ENCODE results near the gene RTP4. TPM values are rescaled to one million over a fixed set of nuclear protein-coding genes. Genes with fewer than 3 reads are reported as not detected.

Gene RTP4, protein sequence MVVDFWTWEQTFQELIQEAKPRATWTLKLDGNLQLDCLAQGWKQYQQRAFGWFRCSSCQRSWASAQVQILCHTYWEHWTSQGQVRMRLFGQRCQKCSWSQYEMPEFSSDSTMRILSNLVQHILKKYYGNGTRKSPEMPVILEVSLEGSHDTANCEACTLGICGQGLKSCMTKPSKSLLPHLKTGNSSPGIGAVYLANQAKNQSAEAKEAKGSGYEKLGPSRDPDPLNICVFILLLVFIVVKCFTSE
- total RNA-seq = 0.22 TPM in 1 of 2 replicates, not detected in the other
- 0.08 and 0.12 TPM in 2 replicates for polyA plus RNA-seq
- polyA plus RNA-seq (2011; cell fraction: cytosol; rRNA removed) = 0.10 and 0.16 TPM in 2 replicates
- 0.14 and 0.18 TPM in 2 replicates for polyA plus RNA-seq (2011; cell fraction: nucleus; rRNA removed)
- 0.22 TPM in 1 of 2 replicates, not detected in the other for polyA plus RNA-seq (2012)
- polyA minus RNA-seq = 0.39 TPM in 1 of 2 replicates, not detected in the other
- polyA minus RNA-seq (2011; cell fraction: cytosol; rRNA and poly(A)+ RNA removed) = not detected
- polyA minus RNA-seq (2011; cell fraction: nucleus; rRNA and poly(A)+ RNA removed) = 0.29 TPM in 1 of 2 replicates, not detected in the other
- percentile 27 among the genes with signal in this experiment for Bru-seq, nascent RNA
- percentile 14 among the genes with signal in this experiment for BruChase-seq, experiment 1, labeled RNA remaining after a 6-hour chase
- BruChase-seq, experiment 2, labeled RNA remaining after a 2-hour chase = percentile 22 among the genes with signal in this experiment
- long read RNA-seq = 0 reads

DNA sequence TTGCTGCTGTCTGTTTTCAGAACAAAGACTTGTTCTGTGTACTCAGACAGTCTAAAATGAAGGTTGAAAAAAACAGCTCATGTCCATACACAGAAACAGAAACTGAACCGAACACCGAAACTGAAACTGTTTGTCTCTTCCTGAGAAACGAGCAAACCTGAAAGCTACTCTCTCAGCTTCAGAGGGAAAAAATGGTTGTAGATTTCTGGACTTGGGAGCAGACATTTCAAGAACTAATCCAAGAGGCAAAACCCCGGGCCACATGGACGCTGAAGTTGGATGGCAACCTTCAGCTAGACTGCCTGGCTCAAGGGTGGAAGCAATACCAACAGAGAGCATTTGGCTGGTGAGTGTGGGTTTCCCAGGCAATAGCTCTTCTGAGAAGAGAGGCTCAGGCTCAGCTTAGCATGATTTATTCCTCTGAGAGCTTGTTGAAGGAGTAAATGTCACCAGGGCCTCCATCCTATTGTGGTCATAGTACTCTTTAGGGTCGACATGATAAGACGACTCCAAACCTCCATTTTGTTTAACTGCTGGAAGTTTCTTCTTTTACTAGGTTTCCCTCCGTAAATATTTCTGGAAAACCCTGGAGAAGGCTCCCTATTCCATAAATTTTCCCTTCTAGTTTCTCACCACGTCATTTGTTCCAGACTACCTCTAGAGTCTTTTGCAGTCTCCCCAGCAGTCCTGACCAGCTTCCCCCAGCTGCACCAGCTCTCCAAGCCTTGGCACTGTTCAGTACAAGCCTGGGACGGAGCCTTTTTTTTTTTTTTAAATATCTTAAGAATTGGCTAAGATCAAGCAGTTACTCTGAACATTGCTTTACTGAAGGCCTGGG, at the start of gene RTP4:
RTP4 (plus strand) TSS at position 135 of the 838 bp plus-strand sequence; CDS start at position 192, 57 bp downstream.
- no peaks in the 10 kb centered on the region for H3K79me2 ChIP-seq (ENCODE audit: control insufficient read depth, insufficient read depth, low read length)
- H3K4me2 ChIP-seq (ENCODE audit: insufficient read depth, low read length) = peak within 1 kb of the TSS; percentile 34
- H3K27me3 ChIP-seq (ENCODE audit: control insufficient read depth in 2 of 2, insufficient read depth in 2 of 2, low read length in 2 of 2) = no peaks in the 10 kb centered on the region
- H3K9ac ChIP-seq (replicated peaks; ENCODE audit: extremely low read depth, insufficient read depth, low read length) = peak within 1 kb of the TSS; percentile 5
- intact Hi-C loops (cut with micrococcal nuclease) (no loop called here), dilution Hi-C loops (cut with MboI; ENCODE audit: extremely low pct_ligation_motif_present, low sequenced_read_pairs) (no loop called here)
- DNase-seq (ENCODE audit: low read depth, low spot score) = peak; percentile 61
- no peaks in the 10 kb centered on the region for H3K36me3 ChIP-seq (ENCODE audit: control insufficient read depth in 2 of 2, extremely low read depth in 1 of 2, insufficient read depth in 2 of 2, low read length in 2 of 2)
- H4K20me1 ChIP-seq (replicated peaks; ENCODE audit: control insufficient read depth, extremely low read depth, insufficient read depth, low read length) = no peaks in the 10 kb centered on the region
- H2AFZ ChIP-seq (ENCODE audit: low read depth, low read length) = peak within 1 kb of the TSS; percentile 28
- no peaks in the 10 kb centered on the region for H3K9me1 ChIP-seq (replicated peaks; ENCODE audit: control insufficient read depth, extremely low read depth, insufficient read depth, low read length)
- H3K27ac ChIP-seq (ENCODE audit: insufficient read depth, low read depth, low read length) = no peak within 1 kb of the TSS
- ChIA-PET CTCF (interaction anchor here (1.5 to 1.6 kb wide), 2 partner anchors 49 to 148 kb away, joined by 3 to 8 read pairs; no protein-coding TSS in a partner anchor), POLR2A (no interaction called here)
- no peaks in the 10 kb centered on the region for H3K9me3 ChIP-seq (replicated peaks; ENCODE audit: control insufficient read depth, insufficient read depth, low read length)
- FAIRE-seq = no peak
- TF ChIP-seq EZH2 (IDR thresholded peaks at IDR 0.05; ENCODE audit: borderline replicate concordance, low read depth, low read length, severe bottlenecking) (no peak), FOS (IDR thresholded peaks at IDR 0.05; ENCODE audit: borderline replicate concordance, insufficient read depth, low read length) (no peak), POLR2A (IDR thresholded peaks at IDR 0.05; ENCODE audit: low read depth, low read length) (no peak), POLR2AphosphoS5 (IDR thresholded peaks at IDR 0.05; ENCODE audit: insufficient read depth, low read depth, low read length) (no peak), JUN (IDR thresholded peaks at IDR 0.05; ENCODE audit: borderline replicate concordance, insufficient read depth, insufficient read length, low read depth) (no peak), GATA2 (IDR thresholded peaks at IDR 0.05; ENCODE audit: insufficient read depth, insufficient read length, low read depth, low read length) (no peak), MYC (IDR thresholded peaks at IDR 0.05; ENCODE audit: low read depth, low read length) (no peak)
- TF ChIP-seq, protein P1, sequence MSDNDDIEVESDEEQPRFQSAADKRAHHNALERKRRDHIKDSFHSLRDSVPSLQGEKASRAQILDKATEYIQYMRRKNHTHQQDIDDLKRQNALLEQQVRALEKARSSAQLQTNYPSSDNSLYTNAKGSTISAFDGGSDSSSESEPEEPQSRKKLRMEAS (IDR thresholded peaks at IDR 0.05; ENCODE audit: insufficient read depth, insufficient read length) = no peak
- TF ChIP-seq, protein P2, sequence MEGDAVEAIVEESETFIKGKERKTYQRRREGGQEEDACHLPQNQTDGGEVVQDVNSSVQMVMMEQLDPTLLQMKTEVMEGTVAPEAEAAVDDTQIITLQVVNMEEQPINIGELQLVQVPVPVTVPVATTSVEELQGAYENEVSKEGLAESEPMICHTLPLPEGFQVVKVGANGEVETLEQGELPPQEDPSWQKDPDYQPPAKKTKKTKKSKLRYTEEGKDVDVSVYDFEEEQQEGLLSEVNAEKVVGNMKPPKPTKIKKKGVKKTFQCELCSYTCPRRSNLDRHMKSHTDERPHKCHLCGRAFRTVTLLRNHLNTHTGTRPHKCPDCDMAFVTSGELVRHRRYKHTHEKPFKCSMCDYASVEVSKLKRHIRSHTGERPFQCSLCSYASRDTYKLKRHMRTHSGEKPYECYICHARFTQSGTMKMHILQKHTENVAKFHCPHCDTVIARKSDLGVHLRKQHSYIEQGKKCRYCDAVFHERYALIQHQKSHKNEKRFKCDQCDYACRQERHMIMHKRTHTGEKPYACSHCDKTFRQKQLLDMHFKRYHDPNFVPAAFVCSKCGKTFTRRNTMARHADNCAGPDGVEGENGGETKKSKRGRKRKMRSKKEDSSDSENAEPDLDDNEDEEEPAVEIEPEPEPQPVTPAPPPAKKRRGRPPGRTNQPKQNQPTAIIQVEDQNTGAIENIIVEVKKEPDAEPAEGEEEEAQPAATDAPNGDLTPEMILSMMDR (IDR thresholded peaks at IDR 0.05; ENCODE audit: extremely low read depth in 1 of 2, insufficient read depth in 1 of 2, low read depth in 1 of 2, low read length in 2 of 2) = no peak
- no peaks in the 10 kb centered on the region for H3K4me1 ChIP-seq (ENCODE audit: control insufficient read depth, extremely low read depth, insufficient read depth, low read length)
- H3K4me3 ChIP-seq (replicated peaks in 1 of 3; ENCODE audit: insufficient read depth in 1 of 3, low read depth in 1 of 3, low read length in 3 of 3) = peak within 1 kb of the TSS in 1 of 3 experiments; percentile 29
- BruUV-seq (replicated peaks) = no TSS peak
